Neural cell (in vitro differentiated cells): ENCODE data around the gene TMTC1. TPM values are rescaled to one million over a fixed set of nuclear protein-coding genes. Genes with fewer than 3 reads are reported as not detected.

Experiments used
- H2AFZ ChIP-seq: fragments of 200-600, 300-800 bp; sonication (generic), shearing (Covaris generic); 2 replicates; pipeline ENCODE4 v1.6.0; 2014; ENCODE audit warnings: low read depth, mild to moderate bottlenecking, antibody characterized with exemption, low read length, moderate library complexity
- H3F3A ChIP-seq: fragments of 200-600 bp; shearing (Covaris generic); 2 replicates; pipeline ENCODE4 v1.6.1; 2016; ENCODE audit warnings: mild to moderate bottlenecking, moderate library complexity, mixed read lengths, antibody characterized with exemption, low read length; ENCODE audit not compliant: insufficient read depth, poor library complexity, severe bottlenecking
- H3K27ac ChIP-seq: fragments of 200-600, 300-800 bp; sonication (generic), shearing (Covaris generic); 2 replicates; pipeline ENCODE4 v1.5.1; 2014; ENCODE audit warnings: mild to moderate bottlenecking, low read length, moderate library complexity
- H3K27me3 ChIP-seq: fragments of 300-800, 200-600 bp; sonication (generic), shearing (Covaris generic); 2 replicates; pipeline ENCODE4 v1.6.0; 2014; ENCODE audit warnings: mild to moderate bottlenecking, low read depth, low read length, moderate library complexity; ENCODE audit not compliant: insufficient read depth
- H3K36me3 ChIP-seq: fragments of 300-800, 200-600 bp; sonication (generic), shearing (Covaris generic); 2 replicates; pipeline ENCODE4 v1.5.1; 2014; ENCODE audit warnings: mild to moderate bottlenecking, antibody characterized with exemption, low read length, moderate library complexity; ENCODE audit not compliant: insufficient read depth
- H3K4me2 ChIP-seq: fragments of 300-800, 200-600 bp; sonication (generic), shearing (Covaris generic); 2 replicates; pipeline ENCODE4 v1.6.0; 2014; ENCODE audit warnings: mild to moderate bottlenecking, low read length
- H3K4me3 ChIP-seq: fragments of 300-800, 200-600 bp; sonication (generic), shearing (Covaris generic); 2 replicates; pipeline ENCODE4 v1.5.1; 2014; ENCODE audit warnings: mild to moderate bottlenecking, low read length, moderate library complexity
- H3K79me2 ChIP-seq: fragments of 200-600 bp; shearing (Covaris generic); replicated peaks from 2 replicates; pipeline ENCODE4 v1.6.0; 2014; ENCODE audit warnings: mild to moderate bottlenecking, low read length, moderate library complexity; ENCODE audit not compliant: insufficient read depth
- H3K9ac ChIP-seq: fragments of 300-800, 200-600 bp; sonication (generic), shearing (Covaris generic); 2 replicates; pipeline ENCODE4 v1.6.1; 2016; ENCODE audit warnings: mild to moderate bottlenecking, low read length, mixed read lengths
- H3K9me2 ChIP-seq: fragments of 200-600 bp; shearing (Covaris generic); 2 replicates; pipeline ENCODE4 v1.6.1; 2016; ENCODE audit warnings: mild to moderate bottlenecking, low read length, mixed read lengths; ENCODE audit not compliant: insufficient read depth
- H3K9me3 ChIP-seq: fragments of 200-600, 300-800 bp; sonication (generic), shearing (Covaris generic); 2 replicates; pipeline ENCODE4 v1.6.1; 2016; ENCODE audit warnings: mild to moderate bottlenecking, mixed run types, low read length, moderate library complexity, mixed read lengths
- H4K20me1 ChIP-seq: fragments of 200-600 bp; shearing (Covaris generic); 2 replicates; pipeline ENCODE4 v1.6.1; 2016; ENCODE audit warnings: mild to moderate bottlenecking, mixed run types; ENCODE audit not compliant: insufficient read depth
- EP300 ChIP-seq: fragments of 450-650 bp; conservative IDR thresholded peaks from 2 replicates; pipeline ENCODE4 v1.6.1; 2014; ENCODE audit warnings: antibody characterized with exemption, mild to moderate bottlenecking, moderate library complexity; ENCODE audit not compliant: poor library complexity, severe bottlenecking
- EZH2 ChIP-seq: fragments of 200-600, 300-800 bp; shearing (Covaris generic), sonication (generic); IDR thresholded peaks from 2 replicates; pipeline ENCODE4 v1.6.1; 2014; ENCODE audit warnings: antibody characterized with exemption, low read length, borderline replicate concordance, mild to moderate bottlenecking; ENCODE audit not compliant: insufficient read depth, poor library complexity, severe bottlenecking
- MXI1 ChIP-seq: fragments of 450-650 bp; conservative IDR thresholded peaks from 2 replicates; pipeline ENCODE4 v1.6.1; 2014; ENCODE audit warnings: antibody characterized with exemption, mild to moderate bottlenecking; ENCODE audit not compliant: poor library complexity, severe bottlenecking
- POLR2AphosphoS5 ChIP-seq: IDR thresholded peaks from 2 replicates; pipeline ENCODE4 v1.6.1; 2012
- RAD21 ChIP-seq: fragments of 450-650 bp; conservative IDR thresholded peaks from 2 replicates; pipeline ENCODE4 v1.6.1; 2014; ENCODE audit warnings: antibody characterized with exemption, mild to moderate bottlenecking, moderate library complexity
- SMC3 ChIP-seq: fragments of 450-650 bp; conservative IDR thresholded peaks from 2 replicates; pipeline ENCODE4 v1.6.1; 2014; ENCODE audit warnings: antibody characterized with exemption, mild to moderate bottlenecking, moderate library complexity; ENCODE audit not compliant: poor library complexity
- TAF1 ChIP-seq: IDR thresholded peaks from 2 replicates; pipeline ENCODE4 v1.6.1; 2012; ENCODE audit warnings: low read depth
- polyA plus RNA-seq: library from polyadenylated mRNA; depleted of rRNA; stranded (reverse); fragments of >200 nt; gene quantifications from 2 replicates; pipeline ENCODE4 v1.2.3, GENCODE V29; 2014
- TF ChIP-seq, protein P1 (sequence below): fragments of 450-650 bp; IDR thresholded peaks from 2 replicates; pipeline ENCODE4 v1.5.1; 2014; ENCODE audit warnings: antibody characterized with exemption, mild to moderate bottlenecking, moderate library complexity; ENCODE audit not compliant: poor library complexity, severe bottlenecking
- TF ChIP-seq, protein P2 (sequence below): IDR thresholded peaks from 2 replicates; pipeline ENCODE4 v1.6.1; 2012; ENCODE audit warnings: borderline replicate concordance

TMTC1 gene
- polyA plus RNA-seq, 1 donor from 2014 or later, result 10.0 TPM

DNA sequence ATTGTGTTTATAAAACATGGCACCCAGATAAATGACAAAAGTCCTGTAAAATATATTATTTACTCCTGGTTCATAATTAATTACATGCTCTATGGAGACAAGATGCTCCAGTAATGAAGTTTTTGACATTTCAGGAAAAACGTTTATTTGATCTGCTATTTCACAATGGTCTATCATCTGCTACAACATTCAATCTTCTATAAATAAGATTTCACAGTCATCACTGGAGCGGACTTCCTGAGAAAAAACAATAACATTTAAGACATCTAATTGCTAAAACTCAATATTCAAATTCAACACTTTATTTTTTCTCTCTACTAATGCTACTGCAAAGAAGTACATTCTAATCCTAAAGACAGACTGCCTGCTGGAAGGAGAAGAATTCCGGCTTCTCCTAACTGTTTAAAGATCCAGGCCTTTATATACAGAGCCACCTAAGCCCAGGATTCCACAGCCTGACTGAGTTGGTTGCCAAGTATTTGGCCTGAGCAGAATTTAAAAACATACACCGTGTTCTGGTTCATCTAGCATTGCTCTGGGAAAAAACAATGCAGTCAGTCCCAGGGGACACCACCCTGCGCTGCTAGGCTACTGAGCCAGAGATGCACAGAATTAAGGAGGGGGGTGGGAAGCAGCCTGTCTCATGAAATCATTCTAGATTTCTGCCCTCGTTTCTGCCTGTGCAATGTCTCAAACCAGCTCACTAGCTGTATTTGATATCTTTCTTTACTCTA is 58.0 kb downstream of the TMTC1 start:
- Histone ChIP-seq H3K27me3 (no peaks in the 10 kb centered on the region), H3K27ac (no peak overlapping the region), H4K20me1 (no peaks in the 10 kb centered on the region), H2AFZ (no peak overlapping the region), H3K9me2 (no peaks in the 10 kb centered on the region), H3K4me2 (no peak overlapping the region), H3K79me2 (no peaks in the 10 kb centered on the region), H3K4me3 (no peak overlapping the region), H3F3A (no peaks in the 10 kb centered on the region), H3K36me3 (no peaks in the 10 kb centered on the region), H3K9ac (no peak overlapping the region), H3K9me3 (no peaks in the 10 kb centered on the region)
- TF ChIP-seq SMC3, result no peak
- TF ChIP-seq, protein P1, sequence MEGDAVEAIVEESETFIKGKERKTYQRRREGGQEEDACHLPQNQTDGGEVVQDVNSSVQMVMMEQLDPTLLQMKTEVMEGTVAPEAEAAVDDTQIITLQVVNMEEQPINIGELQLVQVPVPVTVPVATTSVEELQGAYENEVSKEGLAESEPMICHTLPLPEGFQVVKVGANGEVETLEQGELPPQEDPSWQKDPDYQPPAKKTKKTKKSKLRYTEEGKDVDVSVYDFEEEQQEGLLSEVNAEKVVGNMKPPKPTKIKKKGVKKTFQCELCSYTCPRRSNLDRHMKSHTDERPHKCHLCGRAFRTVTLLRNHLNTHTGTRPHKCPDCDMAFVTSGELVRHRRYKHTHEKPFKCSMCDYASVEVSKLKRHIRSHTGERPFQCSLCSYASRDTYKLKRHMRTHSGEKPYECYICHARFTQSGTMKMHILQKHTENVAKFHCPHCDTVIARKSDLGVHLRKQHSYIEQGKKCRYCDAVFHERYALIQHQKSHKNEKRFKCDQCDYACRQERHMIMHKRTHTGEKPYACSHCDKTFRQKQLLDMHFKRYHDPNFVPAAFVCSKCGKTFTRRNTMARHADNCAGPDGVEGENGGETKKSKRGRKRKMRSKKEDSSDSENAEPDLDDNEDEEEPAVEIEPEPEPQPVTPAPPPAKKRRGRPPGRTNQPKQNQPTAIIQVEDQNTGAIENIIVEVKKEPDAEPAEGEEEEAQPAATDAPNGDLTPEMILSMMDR, result no peak
- no peak for TF ChIP-seq MXI1
- TF ChIP-seq, protein P2, sequence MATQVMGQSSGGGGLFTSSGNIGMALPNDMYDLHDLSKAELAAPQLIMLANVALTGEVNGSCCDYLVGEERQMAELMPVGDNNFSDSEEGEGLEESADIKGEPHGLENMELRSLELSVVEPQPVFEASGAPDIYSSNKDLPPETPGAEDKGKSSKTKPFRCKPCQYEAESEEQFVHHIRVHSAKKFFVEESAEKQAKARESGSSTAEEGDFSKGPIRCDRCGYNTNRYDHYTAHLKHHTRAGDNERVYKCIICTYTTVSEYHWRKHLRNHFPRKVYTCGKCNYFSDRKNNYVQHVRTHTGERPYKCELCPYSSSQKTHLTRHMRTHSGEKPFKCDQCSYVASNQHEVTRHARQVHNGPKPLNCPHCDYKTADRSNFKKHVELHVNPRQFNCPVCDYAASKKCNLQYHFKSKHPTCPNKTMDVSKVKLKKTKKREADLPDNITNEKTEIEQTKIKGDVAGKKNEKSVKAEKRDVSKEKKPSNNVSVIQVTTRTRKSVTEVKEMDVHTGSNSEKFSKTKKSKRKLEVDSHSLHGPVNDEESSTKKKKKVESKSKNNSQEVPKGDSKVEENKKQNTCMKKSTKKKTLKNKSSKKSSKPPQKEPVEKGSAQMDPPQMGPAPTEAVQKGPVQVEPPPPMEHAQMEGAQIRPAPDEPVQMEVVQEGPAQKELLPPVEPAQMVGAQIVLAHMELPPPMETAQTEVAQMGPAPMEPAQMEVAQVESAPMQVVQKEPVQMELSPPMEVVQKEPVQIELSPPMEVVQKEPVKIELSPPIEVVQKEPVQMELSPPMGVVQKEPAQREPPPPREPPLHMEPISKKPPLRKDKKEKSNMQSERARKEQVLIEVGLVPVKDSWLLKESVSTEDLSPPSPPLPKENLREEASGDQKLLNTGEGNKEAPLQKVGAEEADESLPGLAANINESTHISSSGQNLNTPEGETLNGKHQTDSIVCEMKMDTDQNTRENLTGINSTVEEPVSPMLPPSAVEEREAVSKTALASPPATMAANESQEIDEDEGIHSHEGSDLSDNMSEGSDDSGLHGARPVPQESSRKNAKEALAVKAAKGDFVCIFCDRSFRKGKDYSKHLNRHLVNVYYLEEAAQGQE, result no peak
- no peak for TF ChIP-seq EZH2
- no peak for TF ChIP-seq TAF1
- TF ChIP-seq RAD21, result no peak
- TF ChIP-seq POLR2AphosphoS5, result no peak

DNA sequence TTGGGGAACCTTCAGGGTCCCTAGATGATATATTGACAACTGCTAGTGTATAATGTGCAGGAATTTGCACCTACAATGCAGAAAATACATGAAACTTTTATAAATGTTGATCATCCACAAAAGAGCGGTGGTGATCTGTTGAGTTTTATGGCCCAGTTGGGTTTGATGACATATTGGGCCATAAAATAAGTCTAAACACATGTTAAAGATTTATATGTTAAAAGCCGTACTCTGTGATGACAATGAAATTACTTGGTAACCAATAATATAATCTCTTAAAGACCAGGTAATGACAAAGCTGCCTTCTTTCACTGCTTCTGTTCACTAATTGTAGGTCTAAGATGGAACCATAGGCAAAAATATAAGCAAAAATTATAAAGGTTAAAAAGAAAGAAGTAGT is 61.6 kb downstream of the TMTC1 start:
- Histone ChIP-seq H3K4me2 (no peak overlapping the region), H4K20me1 (no peaks in the 10 kb centered on the region), H3K36me3 (no peaks in the 10 kb centered on the region), H3K9ac (no peak overlapping the region), H2AFZ (no peak overlapping the region), H3K9me3 (no peaks in the 10 kb centered on the region), H3F3A (no peaks in the 10 kb centered on the region), H3K9me2 (no peaks in the 10 kb centered on the region), H3K4me3 (no peak overlapping the region), H3K79me2 (no peaks in the 10 kb centered on the region), H3K27me3 (no peaks in the 10 kb centered on the region), H3K27ac (no peak overlapping the region)
- TF ChIP-seq MXI1 (no peak), POLR2AphosphoS5 (no peak), EZH2 (no peak), SMC3 (no peak), TAF1 (no peak), EP300 (no peak), RAD21 (no peak)
- TF ChIP-seq, protein P2, result no peak
- TF ChIP-seq, protein P1, result no peak
